Mesendoderm (in vitro differentiated cells): ENCODE results near the gene LAG3.
"Not testable (repeated sequence)": the region's sequence is repeated elsewhere in the genome, so short reads cannot be mapped to it uniquely, and the experiment has no call there.

Experiments
- DNase-seq: peaks from one replicate; pipeline ENCODE4 v3.0.0; 2013
- H2AK5ac ChIP-seq: 2 replicates; pipeline ENCODE4 v1.6.1; 2013; ENCODE audit warnings: low read length, inconsistent platforms
- H2BK120ac ChIP-seq: 2 replicates; pipeline ENCODE4 v1.6.1; 2013; ENCODE audit warnings: low read depth, mild to moderate bottlenecking, low read length, moderate library complexity, mixed read lengths
- H2BK15ac ChIP-seq: replicated peaks from 2 replicates; pipeline ENCODE4 v1.6.1; 2013; ENCODE audit warnings: low read depth, mild to moderate bottlenecking, moderate library complexity
- H2BK5ac ChIP-seq: 2 replicates; pipeline ENCODE4 v1.6.1; 2013; ENCODE audit warnings: low read length, inconsistent platforms
- H3K18ac ChIP-seq: 2 replicates; pipeline ENCODE4 v1.6.1; 2013; ENCODE audit warnings: mild to moderate bottlenecking, low read length, mixed read lengths
- H3K23ac ChIP-seq: one replicate; pipeline ENCODE4 v1.6.1; 2013; ENCODE audit warnings: low read length
- H3K27ac ChIP-seq: 2 replicates; pipeline ENCODE4 v1.5.1; 2013; ENCODE audit warnings: low read depth, mild to moderate bottlenecking, inconsistent platforms, low read length, moderate library complexity
- H3K27me3 ChIP-seq: 2 replicates; pipeline ENCODE4 v1.6.1; 2013; ENCODE audit warnings: low read length, control low read depth, mild to moderate bottlenecking, inconsistent platforms; ENCODE audit not compliant: insufficient read depth, poor library complexity
- H3K36me3 ChIP-seq: 2 replicates; pipeline ENCODE4 v1.6.1; 2013; ENCODE audit warnings: low read length, inconsistent platforms; ENCODE audit not compliant: control insufficient read depth, insufficient read depth
- H3K4ac ChIP-seq: one replicate; pipeline ENCODE4 v1.6.1; 2013; ENCODE audit warnings: low read depth, mild to moderate bottlenecking, low read length, moderate library complexity
- H3K4me1 ChIP-seq: 2 replicates; pipeline ENCODE4 v1.6.1; 2013; ENCODE audit warnings: low read depth, low read length, inconsistent platforms; ENCODE audit not compliant: control insufficient read depth
- H3K4me2 ChIP-seq: 2 replicates; pipeline ENCODE4 v1.6.1; 2013; ENCODE audit warnings: low read length
- H3K4me3 ChIP-seq: 2 replicates; pipeline ENCODE4 v1.5.1; 2013; ENCODE audit warnings: mild to moderate bottlenecking, low read length
- H3K56ac ChIP-seq: one replicate; pipeline ENCODE4 v1.6.1; 2013; ENCODE audit warnings: low read length
- H3K79me1 ChIP-seq: 2 replicates; pipeline ENCODE4 v1.6.1; 2013; ENCODE audit warnings: low read length, inconsistent platforms
- H3K79me2 ChIP-seq: 2 replicates; pipeline ENCODE4 v1.6.1; 2013; ENCODE audit warnings: mild to moderate bottlenecking, low read length; ENCODE audit not compliant: control insufficient read depth, insufficient read depth
- H3K9ac ChIP-seq: 2 replicates; pipeline ENCODE4 v1.6.1; 2013; ENCODE audit warnings: low read length, inconsistent platforms
- H4K5ac ChIP-seq: one replicate; pipeline ENCODE4 v1.6.1; 2013; ENCODE audit warnings: low read length
- H4K8ac ChIP-seq: one replicate; pipeline ENCODE4 v1.6.1; 2013; ENCODE audit warnings: low read depth, mild to moderate bottlenecking, control low read depth, low read length, moderate library complexity
- WGBS: extraction: QIAGEN DNeasy Blood & Tissue Kit; methylation state at CpG from one replicate; pipeline ENCODE4 v1.1.7; 2013; ENCODE audit warnings: low lambda C conversion rate, missing lambda C conversion rate; ENCODE audit not compliant: insufficient coverage; ENCODE audit errors: extremely low coverage; 5-methylcytosine and 5-hydroxymethylcytosine counted together

Gene LAG3

DNA sequence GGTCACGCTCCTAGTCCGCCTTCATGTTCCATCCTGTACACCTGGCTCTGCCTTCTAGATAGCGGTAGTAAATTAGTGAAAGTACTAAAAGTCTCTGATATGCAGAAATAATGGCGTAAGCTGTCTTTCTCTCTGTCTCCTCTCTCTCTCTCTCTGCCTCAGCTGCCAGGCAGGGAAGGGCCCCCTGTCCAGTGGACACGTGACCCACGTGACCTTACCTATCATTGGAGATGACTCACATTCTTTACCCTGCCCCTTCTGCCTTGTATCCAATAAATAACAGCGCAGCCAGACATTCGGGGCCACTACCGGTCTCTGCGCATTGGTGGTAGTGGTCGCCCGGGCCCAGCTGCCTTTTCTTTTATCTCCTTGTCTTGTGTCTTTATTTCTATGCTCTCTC is 30.2 kb upstream of the LAG3 start:
- H3K79me1 ChIP-seq, H3K4me3 ChIP-seq, H2AK5ac ChIP-seq, H3K4me1 ChIP-seq, H4K8ac ChIP-seq, H3K27ac ChIP-seq, H3K56ac ChIP-seq, H2BK15ac ChIP-seq, H3K9ac ChIP-seq, H3K36me3 ChIP-seq, H3K79me2 ChIP-seq, H2BK120ac ChIP-seq, H3K4ac ChIP-seq, H3K4me2 ChIP-seq, DNase-seq, H4K5ac ChIP-seq, H3K27me3 ChIP-seq, H3K23ac ChIP-seq, H2BK5ac ChIP-seq, H3K18ac ChIP-seq: not testable (repeated sequence)
- WGBS = no CpG with 5 or more reads among the region's 12 CpGs

DNA sequence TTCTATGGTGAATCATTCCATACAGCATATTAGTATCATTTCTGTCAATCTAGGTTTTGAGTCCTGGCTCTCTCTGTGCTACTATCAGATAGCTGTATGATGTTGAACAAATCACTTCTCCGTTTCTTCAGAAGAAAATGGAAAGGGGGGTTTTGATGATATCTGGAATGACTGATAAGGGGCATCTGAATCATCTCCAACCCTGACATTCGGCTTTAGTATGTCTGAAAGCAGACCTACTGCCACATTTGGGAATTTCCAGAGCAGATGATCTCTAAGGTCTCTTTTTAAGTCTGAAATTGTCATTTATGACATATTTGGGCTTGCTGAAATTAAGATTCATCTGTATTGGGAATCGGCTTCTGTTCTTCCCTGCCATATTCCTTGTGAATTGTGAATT is 29.5 kb upstream of the LAG3 start:
- WGBS = no CpG with 5 or more reads among the region's 3 CpGs

GRCh38 chr12:6743300-6743699 is 29.0 kb upstream of the LAG3 start:
- H2BK120ac ChIP-seq, H4K5ac ChIP-seq, H3K27me3 ChIP-seq, H3K4me3 ChIP-seq, H3K9ac ChIP-seq, H3K18ac ChIP-seq, H2BK5ac ChIP-seq, H3K23ac ChIP-seq, H2BK15ac ChIP-seq, H4K8ac ChIP-seq, H3K56ac ChIP-seq, H3K4ac ChIP-seq, H3K4me2 ChIP-seq, H3K4me1 ChIP-seq, H2AK5ac ChIP-seq, H3K79me1 ChIP-seq, H3K27ac ChIP-seq, H3K79me2 ChIP-seq, DNase-seq: not testable (repeated sequence)
- peaks cover 11% of the 10 kb centered on the region for H3K36me3 ChIP-seq
- no CpG with 5 or more reads among the region's 7 CpGs for WGBS

More for the DNA sequence above, 29.5 kb upstream of the LAG3 start:
- H3K4me2 ChIP-seq = no peak overlapping the region
- H2AK5ac ChIP-seq = no peak overlapping the region
- no peak overlapping the region for H4K8ac ChIP-seq
- no peaks in the 10 kb centered on the region for H3K79me2 ChIP-seq
- H3K79me1 ChIP-seq = no peaks in the 10 kb centered on the region
- H2BK5ac ChIP-seq = no peak overlapping the region
- H3K56ac ChIP-seq = no peak overlapping the region
- no peak overlapping the region for H3K4me3 ChIP-seq
- H3K27ac ChIP-seq = no peak overlapping the region
- no peak overlapping the region for H3K9ac ChIP-seq
- no peak overlapping the region for H3K18ac ChIP-seq
- H3K27me3 ChIP-seq = no peaks in the 10 kb centered on the region
- DNase-seq = no peak
- no peaks in the 10 kb centered on the region for H3K4me1 ChIP-seq
- H3K23ac ChIP-seq = no peak overlapping the region
- H2BK15ac ChIP-seq = no peak overlapping the region
- H4K5ac ChIP-seq = no peak overlapping the region
- H2BK120ac ChIP-seq = no peak overlapping the region
- H3K36me3 ChIP-seq = peaks cover 10% of the 10 kb centered on the region
- H3K4ac ChIP-seq = no peak overlapping the region

DNA sequence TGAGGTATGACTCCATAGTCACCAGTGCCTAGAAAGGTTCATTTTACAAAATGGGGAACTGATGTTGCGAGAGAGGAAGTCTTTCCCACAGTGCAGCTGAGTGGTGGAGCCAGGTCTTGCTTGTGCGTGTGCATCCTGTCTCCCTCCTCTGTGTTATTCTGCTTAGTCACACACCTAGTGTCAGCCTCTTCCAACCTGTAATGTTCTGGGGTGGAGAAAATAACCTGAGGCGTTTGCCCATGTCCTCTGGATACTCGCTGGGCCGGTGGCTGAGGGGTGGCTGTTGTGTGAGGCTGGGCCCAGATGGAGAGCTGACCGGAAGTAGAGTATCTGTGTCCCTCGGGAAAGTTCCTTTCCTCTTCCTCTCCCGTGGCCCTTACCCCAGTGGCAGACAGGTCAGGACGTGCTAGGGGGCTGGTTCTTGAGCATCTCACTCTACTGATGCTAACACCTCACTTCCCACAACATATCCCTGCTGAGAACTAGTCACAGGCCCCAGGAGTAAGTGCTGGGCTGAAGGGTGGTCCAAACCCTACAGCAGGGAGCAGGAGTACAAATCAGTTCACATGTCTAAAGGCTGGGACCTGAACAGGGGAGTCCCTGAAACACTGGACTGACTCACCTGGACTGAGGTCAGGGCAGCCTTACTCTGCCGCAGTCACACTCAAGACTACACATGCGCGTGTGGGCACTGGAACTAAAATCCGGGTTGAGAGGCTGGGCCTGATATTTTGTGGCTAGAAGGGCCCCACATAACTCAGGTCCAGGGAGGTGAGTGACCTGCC is 26.4 kb upstream of the LAG3 start:
- whole genome bisulfite sequencing = no CpG with 5 or more reads among the region's 13 CpGs
- H3K36me3 ChIP-seq = peaks cover 22% of the 10 kb centered on the region

DNA sequence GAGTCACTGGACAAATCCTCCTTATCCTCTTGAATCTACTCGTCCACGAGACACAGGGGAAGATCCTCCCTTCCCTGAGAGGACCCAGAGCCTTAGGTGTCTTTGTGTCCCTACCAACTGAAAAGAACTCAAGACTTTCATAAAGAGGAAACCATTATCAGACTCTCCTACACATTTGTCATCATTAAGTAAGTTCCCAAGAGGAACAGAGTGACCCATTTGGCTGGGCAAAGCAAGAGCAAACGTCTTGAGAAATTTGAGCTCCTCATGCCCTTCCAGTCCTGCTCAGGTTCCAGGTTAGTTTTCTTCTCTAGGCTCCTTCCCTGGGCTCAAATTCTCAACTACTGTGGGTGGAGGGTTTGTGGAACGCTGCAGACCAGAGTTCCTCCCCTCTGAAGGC is 25.1 kb upstream of the LAG3 start:
- no CpG with 5 or more reads among the region's 4 CpGs for WGBS
- H4K8ac ChIP-seq = no peak overlapping the region
- no peak overlapping the region for H4K5ac ChIP-seq
- H2AK5ac ChIP-seq = no peak overlapping the region
- no peak overlapping the region for H3K23ac ChIP-seq
- H3K27me3 ChIP-seq = no peaks in the 10 kb centered on the region
- H3K79me1 ChIP-seq = peaks cover 11% of the 10 kb centered on the region
- H3K79me2 ChIP-seq = peaks cover 6% of the 10 kb centered on the region
- no peak overlapping the region for H3K9ac ChIP-seq
- no peak overlapping the region for H3K4me3 ChIP-seq
- no peak overlapping the region for H3K56ac ChIP-seq
- H3K27ac ChIP-seq = no peak overlapping the region
- peaks cover 22% of the 10 kb centered on the region for H3K36me3 ChIP-seq
- H2BK15ac ChIP-seq = no peak overlapping the region
- H2BK5ac ChIP-seq = no peak overlapping the region
- no peak overlapping the region for H3K4me2 ChIP-seq
- DNase-seq = no peak
- no peak overlapping the region for H3K18ac ChIP-seq
- no peaks in the 10 kb centered on the region for H3K4me1 ChIP-seq
- H2BK120ac ChIP-seq = no peak overlapping the region
- H3K4ac ChIP-seq = no peak overlapping the region

More for the DNA sequence above, 26.4 kb upstream of the LAG3 start:
- Histone ChIP-seq H3K27ac (no peak overlapping the region), H2BK120ac (no peak overlapping the region), H3K56ac (no peak overlapping the region), H2BK5ac (no peak overlapping the region), H4K5ac (no peak overlapping the region), H3K27me3 (no peaks in the 10 kb centered on the region), H3K4me1 (no peaks in the 10 kb centered on the region), H3K79me2 (no peaks in the 10 kb centered on the region), H4K8ac (no peak overlapping the region), H2BK15ac (no peak overlapping the region), H3K79me1 (peaks cover 2% of the 10 kb centered on the region), H3K4me3 (no peak overlapping the region), H3K18ac (no peak overlapping the region), H3K23ac (no peak overlapping the region), H3K4me2 (no peak overlapping the region), H3K4ac (no peak overlapping the region), H3K9ac (no peak overlapping the region), H2AK5ac (no peak overlapping the region)
- DNase-seq = no peak

DNA sequence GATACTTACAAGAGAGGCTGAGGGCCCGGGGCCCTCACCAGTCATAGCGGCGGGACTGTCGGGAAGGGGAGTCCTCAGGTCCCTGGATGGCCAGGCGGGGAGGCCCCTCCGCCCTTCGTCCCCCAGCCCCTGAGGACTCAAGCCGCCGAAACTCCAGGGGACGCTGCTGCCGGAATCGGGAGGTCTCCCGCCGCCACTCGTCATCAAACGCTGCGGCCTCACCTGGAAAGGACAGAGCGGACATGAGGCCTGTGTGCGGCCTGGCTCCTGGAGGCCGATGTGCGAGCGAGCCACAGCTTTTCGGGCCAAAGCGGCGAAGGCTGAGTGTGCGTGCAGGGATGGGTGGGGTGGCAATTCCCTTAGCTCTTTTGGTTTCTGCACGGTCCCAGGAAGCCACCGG is 23.6 kb upstream of the LAG3 start:
- Histone ChIP-seq H3K79me1 (peaks cover 12% of the 10 kb centered on the region), H2BK120ac (no peak overlapping the region), H2BK15ac (no peak overlapping the region), H3K27me3 (no peaks in the 10 kb centered on the region), H3K18ac (no peak overlapping the region), H3K27ac (no peak overlapping the region), H3K4me3 (no peak overlapping the region), H3K36me3 (peaks cover 22% of the 10 kb centered on the region), H3K4ac (no peak overlapping the region), H3K79me2 (peaks cover 10% of the 10 kb centered on the region), H3K23ac (no peak overlapping the region), H2BK5ac (no peak overlapping the region), H3K56ac (no peak overlapping the region), H3K4me1 (peaks cover under 1% of the 10 kb centered on the region), H3K9ac (no peak overlapping the region), H4K5ac (no peak overlapping the region), H4K8ac (no peak overlapping the region), H3K4me2 (no peak overlapping the region), H2AK5ac (no peak overlapping the region)
- no CpG with 5 or more reads among the region's 28 CpGs for WGBS
- no peak for DNase-seq
